Body of pancreas (tissue), 4 donors: ENCODE results near the gene PVALB.

Source experiments
- CTCF ChIP-seq, 7 experiments: fragments of 450-650 bp in 4 of 7; fragments of 200-600 bp in 3 of 7; sonication (generic) in 3 of 7; IDR thresholded peaks; one replicate each; pipeline ENCODE4 v1.5.1; 2016 to 2019; ENCODE audit warnings: antibody characterized with exemption in 7 of 7
- POLR2A ChIP-seq, 3 donors: fragments of 450-650 bp; IDR thresholded peaks; one replicate each; pipeline ENCODE4 v1.6.1; 2016; ENCODE audit warnings: antibody characterized with exemption in 3 of 3, mild to moderate bottlenecking in 2 of 3

- no peak for TF ChIP-seq CTCF (IDR thresholded peaks at IDR 0.05)
- no peak for TF ChIP-seq POLR2A (IDR thresholded peaks at IDR 0.05)
Observed at GRCh38 chr22:36860017-36860416, 43.2 kb upstream of the PVALB start.
